Measurements from ENCODE around the gene TCAF2.
"Not testable (repeated sequence)": the region's sequence is repeated elsewhere in the genome, so short reads cannot be mapped to it uniquely, and the experiment has no call there.

DNA sequence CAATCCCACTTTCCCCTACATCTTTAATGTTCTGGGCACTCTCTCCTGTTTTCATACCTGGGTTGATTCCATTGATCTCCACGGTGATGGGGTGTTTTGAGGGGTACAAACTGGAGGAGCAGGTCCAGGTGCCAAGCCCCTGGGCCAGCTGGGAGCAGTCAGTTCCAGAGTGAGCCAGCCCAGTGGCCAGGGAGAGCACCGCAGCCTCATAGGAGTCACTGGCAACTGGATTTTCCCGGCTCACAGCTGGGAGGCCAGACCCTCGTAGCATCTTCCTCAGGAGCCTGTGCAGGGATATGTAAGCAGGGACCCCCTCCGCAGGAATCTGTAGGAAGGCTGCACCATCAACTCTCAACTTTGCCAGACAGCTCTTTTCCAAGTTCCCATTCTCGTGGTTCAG is 25.8 kb downstream of the TCAF2 start:
- TF ChIP-seq, protein P1, sequence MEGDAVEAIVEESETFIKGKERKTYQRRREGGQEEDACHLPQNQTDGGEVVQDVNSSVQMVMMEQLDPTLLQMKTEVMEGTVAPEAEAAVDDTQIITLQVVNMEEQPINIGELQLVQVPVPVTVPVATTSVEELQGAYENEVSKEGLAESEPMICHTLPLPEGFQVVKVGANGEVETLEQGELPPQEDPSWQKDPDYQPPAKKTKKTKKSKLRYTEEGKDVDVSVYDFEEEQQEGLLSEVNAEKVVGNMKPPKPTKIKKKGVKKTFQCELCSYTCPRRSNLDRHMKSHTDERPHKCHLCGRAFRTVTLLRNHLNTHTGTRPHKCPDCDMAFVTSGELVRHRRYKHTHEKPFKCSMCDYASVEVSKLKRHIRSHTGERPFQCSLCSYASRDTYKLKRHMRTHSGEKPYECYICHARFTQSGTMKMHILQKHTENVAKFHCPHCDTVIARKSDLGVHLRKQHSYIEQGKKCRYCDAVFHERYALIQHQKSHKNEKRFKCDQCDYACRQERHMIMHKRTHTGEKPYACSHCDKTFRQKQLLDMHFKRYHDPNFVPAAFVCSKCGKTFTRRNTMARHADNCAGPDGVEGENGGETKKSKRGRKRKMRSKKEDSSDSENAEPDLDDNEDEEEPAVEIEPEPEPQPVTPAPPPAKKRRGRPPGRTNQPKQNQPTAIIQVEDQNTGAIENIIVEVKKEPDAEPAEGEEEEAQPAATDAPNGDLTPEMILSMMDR (IDR thresholded peaks at IDR 0.05; ENCODE audit: low read depth, low read length): not testable (repeated sequence)
- TF ChIP-seq POLR2A (IDR thresholded peaks at IDR 0.05; ENCODE audit: extremely low read depth, insufficient read length); MYC (IDR thresholded peaks at IDR 0.05; ENCODE audit: low read depth, low read length): not testable (repeated sequence)
